Left lung (tissue), 10 donors: ENCODE data around the gene PTDSS2. TPM values are rescaled to one million over a fixed set of nuclear protein-coding genes. Genes with fewer than 3 reads are reported as not detected.

ENCODE experiments used
- ATAC-seq: fragments of 200-7000 bp; cut with Tn5 transposase; one replicate; pipeline ENCODE4 v1.9.1; 2020; ENCODE audit warnings: moderate library complexity
- DNase-seq, 4 donors: peaks; one replicate each; pipeline ENCODE4 v3.0.0-alpha.2; 2013 to 2020
- H3K27ac ChIP-seq, 2 donors: fragments of 200-600 bp; sonication (generic) in 1 of 2; one replicate each; pipeline versions ENCODE4 v1.5.0 to v1.8.0; 2020 to 2021
- H3K27me3 ChIP-seq, 2 donors: fragments of 200-600 bp; sonication (generic) in 1 of 2; one replicate each; pipeline versions ENCODE4 v1.5.0 to v1.8.0; 2020 to 2021
- H3K36me3 ChIP-seq, 2 donors: fragments of 200-600 bp; sonication (generic) in 1 of 2; one replicate each; pipeline versions ENCODE4 v1.5.0 to v1.8.0; 2020 to 2021
- H3K4me1 ChIP-seq, 2 donors: fragments of 200-600 bp; one replicate each; pipeline ENCODE4 v1.8.0; 2021
- H3K4me3 ChIP-seq, 2 donors: fragments of 200-600 bp; sonication (generic) in 1 of 2; one replicate each; pipeline versions ENCODE4 v1.5.0 to v1.8.0; 2020 to 2021; ENCODE audit warnings: mild to moderate bottlenecking in 1 of 2
- H3K9me3 ChIP-seq, 2 donors: fragments of 200-600 bp; sonication (generic) in 1 of 2; one replicate each; pipeline versions ENCODE4 v1.5.0 to v1.8.0; 2020 to 2021
- intact Hi-C, 2 donors: fragments of 100-400 bp; cut with DNase I; formaldehyde crosslinking; loops; one replicate each; pipeline versions ENCODE4 v1.11.2 to v1.14.2; 2022
- polyA plus RNA-seq, 6 donors: library from polyadenylated mRNA; unstranded; fragments of 120-200 nt; gene quantifications; one replicate each; pipeline ENCODE4 v1.2.1, GENCODE V29; 2013; ENCODE audit not compliant: insufficient read length in 6 of 6
- total RNA-seq, 2 donors: library from RNA; stranded (reverse); fragmentation: NEBNext Ultra II Directional; extraction: Animal tissue kit (Norgen Biotek cat#: 25700); gene quantifications; one replicate each; pipeline ENCODE4 v1.2.1, GENCODE V29; 2021
- TF ChIP-seq, protein P1 (sequence below), 2 donors: fragments of 200-600 bp; sonication (generic) in 1 of 2; IDR thresholded peaks; one replicate each; pipeline versions ENCODE4 v1.5.0 to v1.8.0; 2021; ENCODE audit warnings: antibody characterized with exemption in 2 of 2
- donor health status: DM: no; HTN: yes; CAD: no.
- donor health status: DM: no; HTN: no; CAD: no.

PTDSS2 gene
- total and polyA plus RNA-seq, 8 donors: 21.5 to 30.3 (median 25.7) TPM

DNA sequence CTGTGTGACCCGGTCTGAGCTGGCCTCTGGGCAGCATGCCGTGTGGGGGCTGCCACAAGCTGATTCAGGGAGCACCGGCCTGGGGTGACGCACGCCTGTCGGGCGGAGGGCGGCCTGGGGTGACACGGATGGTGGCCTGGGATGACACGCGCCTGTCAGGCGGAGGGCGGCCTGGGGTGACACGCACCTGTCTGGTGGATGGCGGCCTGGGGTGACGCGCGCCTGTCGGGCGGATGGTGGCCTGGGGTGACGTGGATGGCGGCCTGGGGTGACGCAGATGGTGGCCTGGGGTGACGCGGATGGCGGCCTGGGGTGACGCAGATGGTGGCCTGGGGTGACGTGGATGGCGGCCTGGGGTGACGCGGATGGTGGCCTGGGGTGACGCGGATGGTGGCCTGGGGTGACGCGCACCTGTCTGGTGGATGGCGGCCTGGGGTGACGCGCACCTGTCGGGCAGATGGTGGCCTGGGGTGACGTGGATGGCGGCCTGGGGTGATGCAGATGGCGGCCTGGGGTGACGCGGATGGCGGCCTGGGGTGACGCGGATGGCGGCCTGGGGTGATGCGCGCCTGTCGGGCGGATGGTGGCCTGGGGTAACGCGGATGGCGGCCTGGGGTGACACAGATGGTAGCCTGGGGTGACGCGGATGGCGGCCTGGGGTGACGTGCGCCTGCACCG lies 21.5 kb downstream of the PTDSS2 start:
- H3K4me1 ChIP-seq: peaks cover 9 to 17% of the 10 kb centered on the region in 2 donors
- peak in 1 of 4 donors; percentile 68 for DNase-seq
- no peaks in the 10 kb centered on the region for H3K36me3 ChIP-seq
- H3K27ac ChIP-seq: peak overlapping the region in 1 of 2 donors; percentile 72
- H3K27me3 ChIP-seq: no peaks in the 10 kb centered on the region
- H3K9me3 ChIP-seq: no peaks in the 10 kb centered on the region
- TF ChIP-seq, protein P1, sequence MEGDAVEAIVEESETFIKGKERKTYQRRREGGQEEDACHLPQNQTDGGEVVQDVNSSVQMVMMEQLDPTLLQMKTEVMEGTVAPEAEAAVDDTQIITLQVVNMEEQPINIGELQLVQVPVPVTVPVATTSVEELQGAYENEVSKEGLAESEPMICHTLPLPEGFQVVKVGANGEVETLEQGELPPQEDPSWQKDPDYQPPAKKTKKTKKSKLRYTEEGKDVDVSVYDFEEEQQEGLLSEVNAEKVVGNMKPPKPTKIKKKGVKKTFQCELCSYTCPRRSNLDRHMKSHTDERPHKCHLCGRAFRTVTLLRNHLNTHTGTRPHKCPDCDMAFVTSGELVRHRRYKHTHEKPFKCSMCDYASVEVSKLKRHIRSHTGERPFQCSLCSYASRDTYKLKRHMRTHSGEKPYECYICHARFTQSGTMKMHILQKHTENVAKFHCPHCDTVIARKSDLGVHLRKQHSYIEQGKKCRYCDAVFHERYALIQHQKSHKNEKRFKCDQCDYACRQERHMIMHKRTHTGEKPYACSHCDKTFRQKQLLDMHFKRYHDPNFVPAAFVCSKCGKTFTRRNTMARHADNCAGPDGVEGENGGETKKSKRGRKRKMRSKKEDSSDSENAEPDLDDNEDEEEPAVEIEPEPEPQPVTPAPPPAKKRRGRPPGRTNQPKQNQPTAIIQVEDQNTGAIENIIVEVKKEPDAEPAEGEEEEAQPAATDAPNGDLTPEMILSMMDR (IDR thresholded peaks at IDR 0.05): no peak
- intact Hi-C loops: no loop called here
- ATAC-seq: no peak
- no peak overlapping the region for H3K4me3 ChIP-seq

DNA sequence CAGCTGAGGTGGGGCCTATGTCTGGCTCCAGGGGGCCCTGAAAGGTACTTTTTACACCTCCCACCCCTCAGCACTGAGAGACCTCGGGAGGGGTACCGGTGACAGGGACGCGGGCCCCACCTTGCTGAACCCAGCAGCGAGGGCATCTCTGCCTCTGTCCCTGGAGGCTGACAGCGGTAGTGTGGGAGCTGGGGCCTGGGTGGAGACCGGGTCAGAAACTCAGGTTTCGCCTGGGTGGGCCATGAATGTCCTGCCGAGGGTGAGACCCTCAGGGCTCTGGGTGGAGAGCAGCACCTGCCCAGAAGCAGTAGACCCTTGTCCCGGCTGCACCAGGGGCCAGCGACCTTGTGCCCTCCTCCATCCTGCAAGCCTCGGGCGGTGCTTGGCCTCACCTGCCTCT lies 22.2 kb downstream of the PTDSS2 start:
- Histone ChIP-seq H3K36me3 (no peaks in the 10 kb centered on the region), H3K4me3 (no peak overlapping the region), H3K9me3 (no peaks in the 10 kb centered on the region), H3K4me1 (peaks cover 9 to 17% of the 10 kb centered on the region in 2 donors), H3K27ac (no peak overlapping the region), H3K27me3 (no peaks in the 10 kb centered on the region)
- TF ChIP-seq, protein P1 (IDR thresholded peaks at IDR 0.05): no peak
- intact Hi-C loops: no loop called here
- ATAC-seq (no peak), DNase-seq (peak in 1 of 4 donors; percentile 67)

DNA sequence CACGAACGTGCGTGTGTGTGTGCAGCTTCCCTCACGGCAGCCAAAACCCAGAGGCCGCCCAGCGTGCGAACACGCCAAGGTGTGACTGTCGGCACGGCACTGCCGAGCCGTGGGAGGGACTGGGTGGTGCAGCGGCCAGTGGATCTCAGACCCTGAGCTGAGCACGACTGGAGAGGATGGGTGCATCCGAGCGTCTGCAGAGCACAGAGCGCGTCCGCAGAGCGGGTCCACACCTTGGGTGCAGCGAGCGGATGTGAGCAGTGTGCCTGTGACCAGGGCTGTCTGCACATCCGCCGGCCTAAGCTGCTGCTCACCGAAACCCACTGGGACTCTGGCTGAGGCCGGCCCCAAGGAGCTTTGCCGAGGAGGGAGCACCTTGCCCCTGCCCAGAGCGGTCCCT lies 22.7 kb downstream of the PTDSS2 start:
- intact Hi-C loops: no loop called here
- H3K9me3 ChIP-seq: no peaks in the 10 kb centered on the region
- H3K36me3 ChIP-seq: no peaks in the 10 kb centered on the region
- H3K4me3 ChIP-seq: no peak overlapping the region
- TF ChIP-seq, protein P1 (IDR thresholded peaks at IDR 0.05): no peak
- H3K27ac ChIP-seq: no peak overlapping the region
- peaks cover 9 to 17% of the 10 kb centered on the region in 2 donors for H3K4me1 ChIP-seq
- DNase-seq (peak in 1 of 4 donors; percentile 69), ATAC-seq (no peak)
- no peaks in the 10 kb centered on the region for H3K27me3 ChIP-seq

DNA sequence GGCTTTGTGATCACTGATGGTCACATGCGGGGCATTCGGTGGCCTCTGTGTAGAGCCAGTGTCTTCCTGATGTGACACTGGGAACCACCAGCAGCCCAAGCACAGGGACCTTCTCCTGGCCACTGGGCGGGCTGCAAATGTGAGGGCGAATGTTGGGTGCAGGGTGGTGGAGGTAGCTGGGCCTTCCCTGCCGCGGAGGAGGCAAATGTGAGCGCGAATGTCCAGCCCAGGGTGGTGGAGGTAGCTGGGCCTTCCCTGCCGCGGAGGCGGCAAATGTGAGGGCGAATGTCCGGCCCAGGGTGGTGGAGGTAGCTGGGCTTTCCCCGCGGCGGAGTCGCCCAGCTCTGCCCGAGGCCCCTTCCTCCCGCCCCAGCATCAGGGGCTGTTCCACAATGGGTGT lies 23.3 kb downstream of the PTDSS2 start:
- no peak overlapping the region for H3K27ac ChIP-seq
- intact Hi-C loops: no loop called here
- H3K36me3 ChIP-seq: no peaks in the 10 kb centered on the region
- TF ChIP-seq, protein P1 (IDR thresholded peaks at IDR 0.05): no peak
- no peak for ATAC-seq
- peaks cover 9 to 17% of the 10 kb centered on the region in 2 donors for H3K4me1 ChIP-seq
- no peaks in the 10 kb centered on the region for H3K9me3 ChIP-seq
- peak in 1 of 4 donors; percentile 57 for DNase-seq
- no peak overlapping the region for H3K4me3 ChIP-seq
- no peaks in the 10 kb centered on the region for H3K27me3 ChIP-seq

DNA sequence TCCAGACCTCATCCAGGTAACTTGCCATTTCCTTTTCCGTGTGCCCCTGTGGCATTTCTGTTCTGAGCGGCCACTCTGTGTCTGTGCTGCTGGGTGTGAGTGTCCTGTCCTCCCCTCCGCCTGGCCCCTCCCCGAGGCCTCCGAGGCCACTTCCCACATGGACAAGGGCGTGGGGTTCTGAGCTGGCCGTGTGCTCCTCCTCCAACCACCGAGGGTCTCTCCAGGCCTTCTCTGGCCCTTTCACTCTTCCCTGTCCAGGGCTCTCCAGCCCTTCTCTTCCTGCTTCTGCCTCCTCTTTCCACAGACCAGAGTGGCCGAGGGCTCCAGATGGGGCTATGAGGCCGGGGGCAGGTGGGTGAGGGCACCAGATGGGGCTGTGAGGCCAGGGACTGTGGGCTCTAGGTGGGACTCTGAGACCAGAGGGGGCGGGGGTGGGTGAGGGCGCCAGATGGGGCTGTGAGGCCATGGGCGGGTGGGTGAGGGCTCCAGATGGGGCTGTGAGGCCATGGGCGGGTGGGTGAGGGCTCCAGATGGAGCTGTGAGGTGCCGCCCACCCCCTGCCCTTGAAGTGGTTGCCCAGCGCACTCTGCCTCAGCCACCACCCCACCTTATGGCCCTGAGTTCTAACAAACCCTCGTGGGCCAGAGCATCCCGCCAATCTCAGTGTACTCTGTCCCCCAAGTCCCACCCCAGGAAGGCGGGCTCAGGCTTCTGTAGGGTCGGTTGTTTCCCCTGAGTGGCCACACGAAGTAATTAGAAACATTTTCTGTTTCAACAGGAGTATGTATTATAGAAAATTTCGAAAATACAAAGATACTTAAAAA lies 24.1 kb downstream of the PTDSS2 start:
- Histone ChIP-seq H3K4me3 (no peak overlapping the region), H3K36me3 (peaks cover 0 to 2% of the 10 kb centered on the region in 2 donors), H3K9me3 (no peaks in the 10 kb centered on the region), H3K27ac (no peak overlapping the region), H3K4me1 (peaks cover 9 to 17% of the 10 kb centered on the region in 2 donors), H3K27me3 (no peaks in the 10 kb centered on the region)
- intact Hi-C loops: no loop called here
- TF ChIP-seq, protein P1 (IDR thresholded peaks at IDR 0.05): no peak
- ATAC-seq: no peak
- peak in 1 of 4 donors; percentile 55 for DNase-seq
